Stomach smooth muscle (tissue), 2 donors: ENCODE data around the gene AMN1.
"Not testable (repeated sequence)": the region's sequence is repeated elsewhere in the genome, so short reads cannot be mapped to it uniquely, and the experiment has no call there.

Experiments used
- H3K27ac ChIP-seq: one replicate; pipeline ENCODE4 v1.7.0; 2013; ENCODE audit warnings: mild to moderate bottlenecking, low read length, inconsistent platforms
- H3K27me3 ChIP-seq, 2 donors: one replicate each; pipeline ENCODE4 v1.7.0; 2013; ENCODE audit warnings: low read length in 2 of 2; ENCODE audit not compliant: insufficient read depth in 2 of 2, control insufficient read depth in 1 of 2
- H3K36me3 ChIP-seq, 2 donors: one replicate each; pipeline ENCODE4 v1.7.0; 2013; ENCODE audit warnings: low read length in 2 of 2; ENCODE audit not compliant: control insufficient read depth in 2 of 2, insufficient read depth in 2 of 2
- H3K4me1 ChIP-seq: one replicate; pipeline ENCODE4 v1.7.0; 2013; ENCODE audit warnings: low read length; ENCODE audit not compliant: control insufficient read depth, insufficient read depth
- H3K4me3 ChIP-seq, 2 donors: one replicate each; pipeline ENCODE4 v1.7.0; 2013; ENCODE audit warnings: low read length in 2 of 2
- H3K9ac ChIP-seq, 2 donors: one replicate each; pipeline ENCODE4 v1.7.0; 2013; ENCODE audit warnings: low read length in 2 of 2, mild to moderate bottlenecking in 1 of 2
- H3K9me3 ChIP-seq, 2 donors: one replicate each; pipeline ENCODE4 v1.7.0; 2013; ENCODE audit warnings: low read length in 2 of 2; ENCODE audit not compliant: control insufficient read depth in 2 of 2
- donor health status: healthy.
- donor health status: Pancreatic carcinoma.

The AMN1 gene

DNA sequence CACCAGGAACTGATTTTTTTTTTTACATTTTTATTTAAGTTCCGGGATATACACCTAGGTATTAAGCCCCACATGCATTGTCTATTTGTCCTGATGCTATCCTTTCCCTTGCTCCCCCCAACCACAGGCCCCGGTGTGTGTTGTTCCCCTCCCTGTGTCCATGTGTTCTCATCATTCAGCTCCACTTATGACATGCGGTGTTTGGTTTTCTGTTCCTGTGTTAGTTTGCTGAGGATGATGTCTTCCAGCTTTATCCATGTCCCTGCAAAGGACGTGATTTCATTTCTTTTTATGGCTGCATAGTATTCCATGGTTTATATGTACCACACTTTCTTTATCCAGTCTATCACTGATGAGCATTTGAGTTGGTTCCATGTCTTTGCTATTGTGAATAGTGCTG is 11.8 kb downstream of the AMN1 start:
- H3K36me3 ChIP-seq, H3K27ac ChIP-seq, H3K9me3 ChIP-seq, H3K4me3 ChIP-seq, H3K4me1 ChIP-seq, H3K9ac ChIP-seq, H3K27me3 ChIP-seq: not testable (repeated sequence)

DNA sequence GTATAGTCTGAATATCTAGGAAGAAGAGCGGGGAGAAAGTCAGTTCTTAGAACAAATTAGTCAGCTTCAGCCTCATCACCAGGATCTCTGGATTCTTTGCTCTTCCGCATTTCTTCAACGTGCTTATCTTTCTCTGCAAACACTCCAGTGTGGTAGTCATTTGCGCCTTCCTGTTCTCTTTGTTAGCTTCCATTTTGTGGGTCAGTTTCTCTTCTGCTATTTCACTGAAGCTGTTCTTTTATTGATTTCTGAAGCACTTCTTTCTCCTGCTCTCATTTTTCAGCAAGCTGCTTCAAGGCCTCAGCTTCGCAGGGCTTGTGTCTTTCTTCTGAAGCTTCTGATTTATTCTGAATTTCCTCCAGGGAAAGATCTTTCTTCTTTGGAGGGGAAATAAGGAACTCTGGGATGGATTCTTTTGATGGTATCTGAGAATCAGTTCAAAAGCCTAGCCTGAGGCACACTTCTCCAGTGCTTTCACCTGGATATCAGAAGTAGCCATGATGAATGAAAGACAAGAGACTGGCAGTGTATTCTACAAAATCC is 13.5 kb downstream of the AMN1 start:
- no peaks in the 10 kb centered on the region for H3K27me3 ChIP-seq
- no peak overlapping the region for H3K4me3 ChIP-seq
- H3K36me3 ChIP-seq: no peaks in the 10 kb centered on the region
- H3K4me1 ChIP-seq: no peaks in the 10 kb centered on the region
- no peaks in the 10 kb centered on the region for H3K9me3 ChIP-seq
- H3K9ac ChIP-seq: no peak overlapping the region
- no peak overlapping the region for H3K27ac ChIP-seq

DNA sequence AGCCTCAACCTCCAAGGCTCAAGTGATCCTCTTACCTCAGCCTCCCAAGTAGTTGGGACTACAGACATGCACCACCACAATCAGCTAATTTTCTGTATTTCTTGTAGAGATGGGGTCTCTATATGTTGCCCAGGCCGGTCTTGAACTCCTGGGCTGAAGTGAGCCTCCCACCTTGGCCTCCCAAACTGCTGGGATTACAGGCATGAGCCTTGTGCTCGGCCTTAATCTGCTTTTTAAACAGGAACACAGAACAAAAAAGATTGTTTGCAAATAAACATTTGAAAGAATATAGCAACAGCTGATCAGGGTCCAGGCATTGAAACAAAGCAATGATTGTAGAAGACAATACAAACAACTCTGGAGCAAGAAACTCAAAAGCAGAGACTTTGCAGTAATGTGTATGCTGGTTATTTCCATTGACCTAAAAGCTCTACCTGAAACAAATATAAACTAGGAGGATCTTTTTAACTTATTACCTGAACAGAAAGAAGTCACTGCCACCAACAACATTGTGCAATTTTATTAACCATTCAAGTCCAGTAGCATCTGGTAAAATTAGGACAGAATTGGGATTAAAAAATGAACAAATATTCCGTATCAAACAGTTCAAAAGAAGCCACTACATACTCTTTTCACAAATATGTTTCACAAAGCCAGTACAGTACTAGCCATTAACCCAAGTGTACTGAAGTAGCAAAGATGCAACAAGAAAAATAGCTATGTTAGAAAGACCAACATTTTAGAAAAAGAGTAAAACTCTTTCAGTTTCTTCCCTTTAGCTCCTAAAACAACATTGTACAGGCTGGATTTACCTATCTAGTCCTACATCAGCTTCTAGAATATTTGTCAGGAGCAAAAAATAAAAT is 14.2 kb downstream of the AMN1 start:
- H3K4me1 ChIP-seq: no peaks in the 10 kb centered on the region
- no peak overlapping the region for H3K9ac ChIP-seq
- no peak overlapping the region for H3K4me3 ChIP-seq
- H3K9me3 ChIP-seq: no peaks in the 10 kb centered on the region
- no peaks in the 10 kb centered on the region for H3K27me3 ChIP-seq
- H3K36me3 ChIP-seq: no peaks in the 10 kb centered on the region
- no peak overlapping the region for H3K27ac ChIP-seq

DNA sequence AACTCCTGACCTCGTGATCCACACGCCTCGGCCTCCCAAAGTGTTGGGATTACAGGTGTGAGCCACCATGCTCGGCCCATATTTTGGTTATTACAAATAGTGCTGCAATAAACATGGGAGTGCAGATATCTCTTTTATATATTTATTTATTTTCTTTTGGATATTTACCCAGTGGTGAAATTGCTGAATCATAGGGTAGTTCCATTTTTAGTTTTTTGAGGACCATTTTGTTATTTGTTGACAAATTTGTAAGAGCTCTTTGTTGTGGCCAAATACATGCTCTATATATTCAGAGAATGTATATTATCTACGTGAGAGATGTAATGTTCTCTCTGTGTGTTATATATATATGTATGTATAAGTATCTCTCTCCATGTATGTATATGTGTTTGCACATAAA is 15.9 kb downstream of the AMN1 start:
- Histone ChIP-seq H3K9me3 (no peaks in the 10 kb centered on the region), H3K4me3 (no peak overlapping the region), H3K9ac (no peak overlapping the region), H3K27me3 (no peaks in the 10 kb centered on the region), H3K27ac (no peak overlapping the region), H3K36me3 (no peaks in the 10 kb centered on the region), H3K4me1 (no peaks in the 10 kb centered on the region)

DNA sequence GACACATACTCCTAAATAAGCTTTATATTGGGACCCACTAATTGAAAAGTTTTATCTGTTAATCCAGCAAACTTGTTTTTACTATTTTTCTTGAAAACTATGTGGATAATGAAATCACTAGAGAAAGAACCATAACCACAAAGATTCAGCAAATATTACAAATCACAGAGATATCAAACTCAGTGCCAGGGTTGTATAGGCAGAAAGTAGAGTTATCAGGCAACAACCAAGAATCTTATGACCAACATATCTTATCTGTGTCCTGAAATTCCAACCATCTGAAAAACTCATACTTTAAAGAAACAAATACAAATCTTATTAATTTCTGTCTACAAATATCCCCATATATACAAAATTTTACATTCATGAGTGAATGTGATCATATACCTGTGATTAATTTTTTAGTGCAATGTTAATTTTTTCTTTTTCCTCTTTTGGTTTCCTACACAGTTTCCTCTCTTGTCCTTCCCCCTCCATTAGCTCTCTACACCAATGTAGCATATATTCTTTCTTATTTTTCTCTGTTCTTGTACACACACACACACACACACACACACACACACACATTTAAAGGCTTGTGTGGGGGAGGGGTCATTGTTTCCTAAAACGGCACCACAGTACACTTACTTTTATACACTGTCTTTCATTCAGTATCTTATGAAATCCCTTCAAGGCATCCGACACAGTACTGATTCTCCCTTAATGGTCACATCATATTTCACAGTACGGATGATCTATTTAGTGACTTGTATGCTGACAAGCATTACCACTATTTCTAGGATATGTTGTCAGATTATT is 18.6 kb downstream of the AMN1 start:
- H3K36me3 ChIP-seq: no peaks in the 10 kb centered on the region
- no peak overlapping the region for H3K27ac ChIP-seq
- H3K4me3 ChIP-seq: no peak overlapping the region
- H3K9ac ChIP-seq: no peak overlapping the region
- H3K9me3 ChIP-seq: no peaks in the 10 kb centered on the region
- no peaks in the 10 kb centered on the region for H3K27me3 ChIP-seq
- H3K4me1 ChIP-seq: no peaks in the 10 kb centered on the region

DNA sequence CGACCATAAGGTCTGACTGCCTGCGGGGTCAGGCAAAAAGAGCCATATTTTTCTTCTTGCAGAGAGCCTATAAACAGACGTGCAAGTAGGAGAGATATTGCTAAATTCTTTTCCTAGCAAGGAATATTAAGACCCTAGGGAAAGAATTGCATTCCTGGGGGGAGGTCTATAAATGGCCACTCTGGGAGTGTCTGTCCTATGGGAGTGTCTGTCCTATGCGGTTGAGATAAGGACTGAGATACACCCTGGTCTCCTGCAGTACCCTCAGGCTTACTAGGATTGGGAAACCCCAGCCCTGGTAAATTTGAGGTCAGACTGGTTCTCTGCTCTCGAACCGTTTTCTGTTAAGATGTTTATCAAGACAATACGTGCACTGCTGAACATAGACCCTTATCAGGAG is 20.7 kb downstream of the AMN1 start:
- H3K4me1 ChIP-seq, H3K9ac ChIP-seq, H3K9me3 ChIP-seq, H3K27ac ChIP-seq, H3K36me3 ChIP-seq, H3K4me3 ChIP-seq, H3K27me3 ChIP-seq: not testable (repeated sequence)

DNA sequence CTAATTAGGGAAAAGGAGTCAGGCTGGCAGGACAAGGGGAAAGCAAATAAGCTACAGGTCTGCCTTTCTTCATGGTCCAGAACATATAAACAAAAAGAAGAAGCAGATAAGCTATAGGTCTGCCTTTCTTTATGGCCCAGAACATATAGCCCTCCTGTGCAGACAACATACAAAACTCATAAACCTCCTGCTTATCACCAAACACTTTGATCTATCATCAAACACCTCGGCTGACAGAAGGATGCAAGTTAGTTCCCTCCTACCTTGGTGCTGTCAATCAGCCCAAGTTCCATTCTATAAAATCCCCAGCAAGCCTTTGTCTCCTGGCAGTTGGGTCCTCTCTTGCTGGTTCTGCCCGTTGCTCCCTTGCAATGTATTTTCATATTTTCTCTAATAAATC is 23.2 kb downstream of the AMN1 start:
- Histone ChIP-seq H3K4me3 (no peak overlapping the region), H3K27ac (no peak overlapping the region), H3K9me3 (no peaks in the 10 kb centered on the region), H3K27me3 (no peaks in the 10 kb centered on the region), H3K36me3 (no peaks in the 10 kb centered on the region), H3K9ac (no peak overlapping the region), H3K4me1 (no peaks in the 10 kb centered on the region)

DNA sequence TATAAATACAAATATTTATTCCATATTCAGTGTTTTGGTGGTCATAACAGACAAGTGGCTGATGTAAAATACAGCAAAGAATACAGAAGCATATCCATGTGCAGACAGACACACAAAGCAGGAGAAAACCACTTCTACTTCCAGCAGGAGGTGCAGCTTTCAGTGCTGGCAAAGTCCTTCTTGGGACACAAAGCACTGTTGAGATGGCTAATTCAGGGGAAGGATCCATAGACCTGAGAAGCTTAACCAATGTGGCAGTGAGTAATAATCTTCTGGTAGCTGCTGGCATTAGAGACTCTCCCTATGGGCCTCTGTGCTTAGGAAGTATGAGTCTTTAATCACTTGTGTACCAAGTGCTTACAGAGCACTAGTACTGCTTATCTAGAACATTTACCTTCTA is 26.8 kb downstream of the AMN1 start:
- Histone ChIP-seq H3K27ac (no peak overlapping the region), H3K9ac (no peak overlapping the region), H3K9me3 (no peaks in the 10 kb centered on the region), H3K27me3 (no peaks in the 10 kb centered on the region), H3K4me3 (no peak overlapping the region), H3K4me1 (no peaks in the 10 kb centered on the region), H3K36me3 (peaks cover 5 to 13% of the 10 kb centered on the region in 2 donors)

DNA sequence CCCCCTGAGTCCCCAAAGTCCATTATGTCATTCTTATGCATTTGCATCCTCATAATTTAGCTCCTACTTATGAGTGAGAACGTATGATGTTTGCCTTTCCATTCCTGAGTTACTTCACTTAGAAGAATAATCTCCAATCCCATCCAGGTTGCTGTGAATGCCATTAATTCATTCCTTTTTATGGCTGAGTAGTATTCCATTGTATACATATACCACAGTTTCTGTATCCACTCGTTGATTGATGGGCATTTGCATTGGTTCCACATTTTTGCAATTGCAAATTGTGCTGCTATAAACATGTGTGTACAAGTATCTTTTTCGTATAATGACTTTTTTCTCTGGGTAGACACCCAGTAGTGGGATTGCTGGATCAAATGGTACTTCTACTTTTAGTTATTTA is 38.9 kb downstream of the AMN1 start:
- H3K27ac ChIP-seq, H3K9ac ChIP-seq, H3K4me3 ChIP-seq, H3K36me3 ChIP-seq, H3K27me3 ChIP-seq, H3K9me3 ChIP-seq, H3K4me1 ChIP-seq: not testable (repeated sequence)

DNA sequence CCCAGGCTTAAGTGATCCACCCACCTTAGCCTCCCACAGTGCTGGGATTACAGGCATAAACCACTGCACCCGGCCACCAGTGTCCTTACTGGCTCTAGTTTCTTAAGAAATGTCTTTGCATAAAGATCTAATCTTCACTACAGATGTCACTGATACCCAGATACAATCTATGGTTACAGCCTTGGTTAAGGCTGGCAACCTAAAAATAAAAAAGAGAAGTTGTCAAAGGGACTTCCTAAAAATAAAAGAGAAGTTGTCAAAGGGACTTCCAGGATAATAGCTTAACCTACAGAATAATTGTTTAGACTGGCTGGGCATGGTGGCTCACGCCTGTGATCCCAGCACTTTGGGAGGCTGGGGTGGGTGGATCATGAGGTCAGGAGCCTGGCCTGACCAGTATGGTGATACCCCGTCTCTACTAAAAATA is 41.7 kb downstream of the AMN1 start:
- Histone ChIP-seq H3K27ac (no peak overlapping the region), H3K36me3 (peaks cover 0 to 6% of the 10 kb centered on the region in 2 donors), H3K9ac (no peak overlapping the region), H3K27me3 (no peaks in the 10 kb centered on the region), H3K9me3 (peaks cover 2 to 3% of the 10 kb centered on the region in 2 donors), H3K4me3 (no peak overlapping the region), H3K4me1 (no peaks in the 10 kb centered on the region)

DNA sequence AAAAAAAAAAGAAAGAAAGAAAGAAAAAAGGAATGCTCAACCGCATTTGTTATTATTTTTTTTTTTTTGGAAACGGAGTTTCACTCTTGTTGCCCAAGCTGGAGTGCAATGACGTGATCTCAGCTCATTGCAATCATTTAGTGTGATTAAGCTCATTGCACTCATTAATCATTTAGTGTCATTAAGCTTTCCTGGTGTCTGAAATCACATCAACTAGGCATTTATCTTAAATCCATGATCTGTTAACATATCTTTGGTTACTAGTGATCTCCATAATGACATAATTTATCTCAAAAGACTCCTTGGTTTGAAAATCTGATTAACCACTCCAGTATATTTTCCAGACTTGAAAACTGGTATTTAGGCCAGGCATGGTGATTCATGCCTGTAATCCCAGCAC is 43.0 kb downstream of the AMN1 start:
- Histone ChIP-seq H3K36me3 (peaks cover 0 to 6% of the 10 kb centered on the region in 2 donors), H3K4me1 (no peaks in the 10 kb centered on the region), H3K9ac (no peak overlapping the region), H3K27me3 (no peaks in the 10 kb centered on the region), H3K27ac (no peak overlapping the region), H3K9me3 (peaks cover 2 to 3% of the 10 kb centered on the region in 2 donors), H3K4me3 (no peak overlapping the region)
